ENCODE measurements around the gene PROM1. TPM values are rescaled to one million over a fixed set of nuclear protein-coding genes. Genes with fewer than 3 reads are reported as not detected.
A peak's percentile ranks its signal among the peaks of the same experiment; 100 is the strongest.

Gene PROM1
- total and polyA plus RNA-seq, 2 of the 13 experiments (the other 11 are each of a cell fraction or from before 2014, with no cell fraction given): 3.9 to 16.4 TPM

DNA sequence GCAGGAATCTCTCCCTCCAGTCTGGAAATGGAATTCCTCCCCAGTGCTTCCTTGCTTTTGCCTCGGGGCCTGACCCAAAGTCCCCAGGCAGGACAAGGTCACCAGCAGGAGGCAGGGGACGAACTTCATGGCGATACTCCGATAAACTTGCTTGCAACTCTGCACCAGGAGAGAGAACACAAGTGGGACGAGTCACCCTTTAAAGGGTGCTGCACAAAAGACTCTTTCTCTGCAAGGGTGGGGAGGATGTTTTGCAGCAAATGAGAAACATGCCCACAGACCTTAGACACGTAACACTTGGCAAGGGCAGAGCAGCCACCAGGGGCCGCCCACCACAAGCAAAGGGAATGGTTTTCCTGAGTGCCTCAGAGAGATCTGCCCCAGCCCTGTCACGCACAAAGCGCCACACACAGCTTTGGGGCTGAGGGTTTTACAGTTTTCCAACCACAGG is 120.8 kb downstream of the PROM1 start, which contains the start of gene FGFBP2:
FGFBP2 (minus strand) TSS at position 175 of the 451 bp plus-strand sequence; CDS start at position 129, 46 bp downstream.
- H3K9ac ChIP-seq (ENCODE audit: insufficient read depth, low read depth, low read length): no peak within 1 kb of the TSS
- H3K4me3 ChIP-seq (replicated peaks in 1 of 3; ENCODE audit: insufficient read depth in 1 of 3, low read depth in 2 of 3, low read length in 3 of 3): peak within 1 kb of the TSS in 1 of 3 experiments; percentile 13; a peak in 1 of 6 replicates
- peak within 1 kb of the TSS; percentile 46 for H3K4me2 ChIP-seq (ENCODE audit: low read depth, low read length)
- no peaks in the 10 kb centered on the region for H4K20me1 ChIP-seq (ENCODE audit: insufficient read depth, low read length)
- POLR2A ChIA-PET: no interaction called here
- 27% methylated on average over 3 of the region's 9 CpGs for WGBS (ENCODE audit: low lambda C conversion rate)
- intact Hi-C loops (cut with micrococcal nuclease; ENCODE audit: unreplicated experiment) (loop anchor here (1.0 kb wide), 1 partner anchor 38 kb away; no protein-coding TSS in a partner anchor), in situ Hi-C loops (cut with HindIII; ENCODE audit: extremely low pct_ligation_motif_present, low pct_unique_long_range_greater_than_20kb) (loop anchor here (5.0 kb wide), 2 partner anchors 39 to 486 kb away; no protein-coding TSS in a partner anchor)
- no peaks in the 10 kb centered on the region for H3K9me3 ChIP-seq (ENCODE audit: low read length)
- DNase-seq (ENCODE audit: low spot score): peak; percentile 33
- H3K4me1 ChIP-seq (ENCODE audit: insufficient read depth, low read length): peaks cover 6% of the 10 kb centered on the region; the same call in 1 of the 2 replicates
- ATAC-seq: peak; percentile 95
- FAIRE-seq: no peak
- H2AFZ ChIP-seq (ENCODE audit: low read length): peak within 1 kb of the TSS; percentile 10
- CTCF ChIA-PET (ENCODE audit: low intra/inter-chr PET ratio, low total read pairs): interaction anchor here (1.1 to 1.8 kb wide), 2 partner anchors 39 to 301 kb away, joined by 3 to 8 read pairs; no protein-coding TSS in a partner anchor
- no peaks in the 10 kb centered on the region for H3K79me2 ChIP-seq (ENCODE audit: insufficient read depth, low read length)
- no peak within 1 kb of the TSS for H3K27ac ChIP-seq (ENCODE audit: extremely low read length, insufficient read depth, low read length)
- H3K27me3 ChIP-seq (ENCODE audit: control insufficient read depth in 1 of 2, insufficient read depth in 2 of 2, low read length in 2 of 2): peaks cover 0 to 18% of the 10 kb centered on the region in 2 experiments; a peak in 2 of 5 replicates
- BruUV-seq (replicated peaks): no TSS peak
- H3K36me3 ChIP-seq (replicated peaks in 1 of 2; ENCODE audit: control insufficient read depth in 1 of 2, insufficient read depth in 2 of 2, low read length in 2 of 2): no peaks in the 10 kb centered on the region
- no peak for TF ChIP-seq THAP11 (CRISPR knock-in tag; IDR thresholded peaks at IDR 0.05)
- TF ChIP-seq, protein P1, sequence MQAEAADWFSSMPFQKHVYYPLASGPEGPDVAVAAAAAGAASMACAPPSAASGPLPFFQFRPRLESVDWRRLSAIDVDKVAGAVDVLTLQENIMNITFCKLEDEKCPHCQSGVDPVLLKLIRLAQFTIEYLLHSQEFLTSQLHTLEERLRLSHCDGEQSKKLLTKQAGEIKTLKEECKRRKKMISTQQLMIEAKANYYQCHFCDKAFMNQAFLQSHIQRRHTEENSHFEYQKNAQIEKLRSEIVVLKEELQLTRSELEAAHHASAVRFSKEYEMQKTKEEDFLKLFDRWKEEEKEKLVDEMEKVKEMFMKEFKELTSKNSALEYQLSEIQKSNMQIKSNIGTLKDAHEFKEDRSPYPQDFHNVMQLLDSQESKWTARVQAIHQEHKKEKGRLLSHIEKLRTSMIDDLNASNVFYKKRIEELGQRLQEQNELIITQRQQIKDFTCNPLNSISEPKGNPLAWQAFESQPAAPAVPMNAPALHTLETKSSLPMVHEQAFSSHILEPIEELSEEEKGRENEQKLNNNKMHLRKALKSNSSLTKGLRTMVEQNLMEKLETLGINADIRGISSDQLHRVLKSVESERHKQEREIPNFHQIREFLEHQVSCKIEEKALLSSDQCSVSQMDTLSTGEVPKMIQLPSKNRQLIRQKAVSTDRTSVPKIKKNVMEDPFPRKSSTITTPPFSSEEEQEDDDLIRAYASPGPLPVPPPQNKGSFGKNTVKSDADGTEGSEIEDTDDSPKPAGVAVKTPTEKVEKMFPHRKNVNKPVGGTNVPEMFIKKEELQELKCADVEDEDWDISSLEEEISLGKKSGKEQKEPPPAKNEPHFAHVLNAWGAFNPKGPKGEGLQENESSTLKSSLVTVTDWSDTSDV (CRISPR knock-in tag; IDR thresholded peaks at IDR 0.05): 0 out of 2 replicates have a peak, but pooled peaks have one; percentile 39
- TF ChIP-seq, protein P2, sequence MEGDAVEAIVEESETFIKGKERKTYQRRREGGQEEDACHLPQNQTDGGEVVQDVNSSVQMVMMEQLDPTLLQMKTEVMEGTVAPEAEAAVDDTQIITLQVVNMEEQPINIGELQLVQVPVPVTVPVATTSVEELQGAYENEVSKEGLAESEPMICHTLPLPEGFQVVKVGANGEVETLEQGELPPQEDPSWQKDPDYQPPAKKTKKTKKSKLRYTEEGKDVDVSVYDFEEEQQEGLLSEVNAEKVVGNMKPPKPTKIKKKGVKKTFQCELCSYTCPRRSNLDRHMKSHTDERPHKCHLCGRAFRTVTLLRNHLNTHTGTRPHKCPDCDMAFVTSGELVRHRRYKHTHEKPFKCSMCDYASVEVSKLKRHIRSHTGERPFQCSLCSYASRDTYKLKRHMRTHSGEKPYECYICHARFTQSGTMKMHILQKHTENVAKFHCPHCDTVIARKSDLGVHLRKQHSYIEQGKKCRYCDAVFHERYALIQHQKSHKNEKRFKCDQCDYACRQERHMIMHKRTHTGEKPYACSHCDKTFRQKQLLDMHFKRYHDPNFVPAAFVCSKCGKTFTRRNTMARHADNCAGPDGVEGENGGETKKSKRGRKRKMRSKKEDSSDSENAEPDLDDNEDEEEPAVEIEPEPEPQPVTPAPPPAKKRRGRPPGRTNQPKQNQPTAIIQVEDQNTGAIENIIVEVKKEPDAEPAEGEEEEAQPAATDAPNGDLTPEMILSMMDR (CRISPR knock-in tag; IDR thresholded peaks at IDR 0.05): peak; percentile 74
- no peak for TF ChIP-seq ZKSCAN8 (CRISPR knock-in tag; IDR thresholded peaks at IDR 0.05; ENCODE audit: borderline replicate concordance)
- 0 out of 2 replicates have a peak, but pooled peaks have one; percentile 7 for TF ChIP-seq HOXA3 (CRISPR knock-in tag; IDR thresholded peaks at IDR 0.05)
- TF ChIP-seq ZMYM4 (CRISPR knock-in tag; IDR thresholded peaks at IDR 0.05): 0 out of 2 replicates have a peak, but pooled peaks have one; percentile 25
- TF ChIP-seq, protein P3, sequence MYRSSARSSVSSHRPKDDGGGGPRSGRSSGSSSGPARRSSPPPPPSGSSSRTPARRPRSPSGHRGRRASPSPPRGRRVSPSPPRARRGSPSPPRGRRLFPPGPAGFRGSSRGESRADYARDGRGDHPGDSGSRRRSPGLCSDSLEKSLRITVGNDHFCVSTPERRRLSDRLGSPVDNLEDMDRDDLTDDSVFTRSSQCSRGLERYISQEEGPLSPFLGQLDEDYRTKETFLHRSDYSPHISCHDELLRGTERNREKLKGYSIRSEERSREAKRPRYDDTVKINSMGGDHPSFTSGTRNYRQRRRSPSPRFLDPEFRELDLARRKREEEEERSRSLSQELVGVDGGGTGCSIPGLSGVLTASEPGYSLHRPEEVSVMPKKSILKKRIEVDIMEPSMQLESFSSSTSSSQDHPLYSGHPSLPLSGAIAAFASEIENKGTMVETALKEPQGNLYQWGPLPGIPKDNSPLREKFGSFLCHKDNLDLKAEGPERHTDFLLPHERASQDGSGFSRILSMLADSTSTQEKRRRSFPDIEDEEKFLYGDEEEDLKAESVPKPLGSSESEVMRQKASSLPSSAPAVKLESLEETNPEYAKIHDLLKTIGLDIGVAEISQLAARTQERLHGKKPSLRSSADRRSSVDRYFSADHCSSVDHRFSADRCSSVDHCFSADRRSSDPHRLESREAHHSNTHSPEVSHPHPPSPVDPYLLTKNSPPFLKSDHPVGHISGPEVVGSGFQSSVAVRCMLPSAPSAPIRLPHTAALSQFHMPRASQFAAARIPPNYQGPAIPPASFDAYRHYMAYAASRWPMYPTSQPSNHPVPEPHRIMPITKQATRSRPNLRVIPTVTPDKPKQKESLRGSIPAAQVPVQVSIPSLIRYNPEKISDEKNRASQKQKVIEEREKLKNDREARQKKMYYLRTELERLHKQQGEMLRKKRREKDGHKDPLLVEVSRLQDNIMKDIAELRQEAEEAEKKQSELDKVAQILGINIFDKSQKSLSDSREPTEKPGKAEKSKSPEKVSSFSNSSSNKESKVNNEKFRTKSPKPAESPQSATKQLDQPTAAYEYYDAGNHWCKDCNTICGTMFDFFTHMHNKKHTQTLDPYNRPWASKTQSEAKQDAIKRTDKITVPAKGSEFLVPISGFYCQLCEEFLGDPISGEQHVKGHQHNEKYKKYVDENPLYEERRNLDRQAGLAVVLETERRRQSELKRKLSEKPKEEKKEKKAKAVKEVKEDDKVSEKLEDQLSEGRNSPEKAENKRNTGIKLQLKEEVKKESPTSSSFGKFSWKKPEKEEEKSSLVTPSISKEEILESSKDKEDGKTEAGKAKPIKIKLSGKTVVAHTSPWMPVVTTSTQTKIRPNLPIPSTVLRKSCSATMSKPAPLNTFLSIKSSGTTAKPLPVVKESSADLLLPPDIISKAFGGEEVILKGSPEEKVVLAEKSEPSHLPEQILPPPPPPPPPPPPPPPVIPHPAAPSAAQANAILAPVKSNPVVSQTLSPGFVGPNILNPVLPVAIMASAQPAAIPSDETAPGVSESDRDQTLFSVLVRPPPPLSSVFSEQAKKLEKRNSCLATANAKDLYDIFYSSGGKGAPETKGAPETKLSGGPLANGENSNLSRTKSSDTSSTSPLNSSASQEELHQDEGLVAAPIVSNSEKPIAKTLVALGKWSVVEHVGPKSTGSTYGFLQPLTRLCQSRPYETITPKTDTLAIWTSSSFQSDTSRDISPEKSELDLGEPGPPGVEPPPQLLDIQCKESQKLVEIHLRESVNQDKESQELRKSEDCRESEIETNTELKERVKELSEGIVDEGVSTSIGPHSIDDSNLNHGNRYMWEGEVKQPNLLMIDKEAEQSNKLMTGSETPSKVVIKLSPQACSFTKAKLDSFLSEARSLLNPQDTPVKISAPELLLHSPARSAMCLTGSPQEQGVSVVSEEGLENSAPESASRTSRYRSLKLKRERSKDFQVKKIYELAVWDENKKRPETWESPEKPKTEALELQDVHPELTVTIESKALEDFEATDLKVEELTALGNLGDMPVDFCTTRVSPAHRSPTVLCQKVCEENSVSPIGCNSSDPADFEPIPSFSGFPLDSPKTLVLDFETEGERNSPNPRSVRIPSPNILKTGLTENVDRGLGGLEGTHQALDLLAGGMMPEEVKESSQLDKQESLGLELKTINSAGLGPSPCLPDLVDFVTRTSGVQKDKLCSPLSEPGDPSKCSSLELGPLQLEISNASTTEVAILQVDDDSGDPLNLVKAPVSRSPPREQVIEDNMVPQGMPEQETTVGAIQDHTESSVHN (CRISPR knock-in tag; IDR thresholded peaks at IDR 0.05): no peak
- TF ChIP-seq SMC3 (IDR thresholded peaks at IDR 0.05; ENCODE audit: low read length): peak; percentile 33; the same call in 1 of the 2 replicates
- no peak for TF ChIP-seq PCBP2 (optimal IDR thresholded peaks at IDR 0.05; ENCODE audit: low read depth, low read length, poor library complexity, severe bottlenecking)

Data from HepG2 (cell line).